ENCODE measurements around the gene NANOS2. TPM values are rescaled to one million over a fixed set of nuclear protein-coding genes. Genes with fewer than 3 reads are reported as not detected.

Gene NANOS2
- total and polyA plus RNA-seq, 2 of the 13 experiments (the other 11 are each of a cell fraction or from before 2014, with no cell fraction given) = not detected

GRCh38 chr19:45886427-45887199 lies 28.0 kb downstream of the NANOS2 start (continued):
- TF ChIP-seq MTERF4 (CRISPR knock-in tag; IDR thresholded peaks at IDR 0.05) (peak; percentile 49; the same call in 1 of the 2 replicates), HNRNPK (IDR thresholded peaks at IDR 0.05; ENCODE audit: low read depth, low read length, poor library complexity, severe bottlenecking) (no peak), ZNF460 (CRISPR knock-in tag; IDR thresholded peaks at IDR 0.05; ENCODE audit: borderline replicate concordance) (no peak), ZNF772 (CRISPR knock-in tag; IDR thresholded peaks at IDR 0.05) (no peak), ZNF253 (CRISPR knock-in tag; IDR thresholded peaks at IDR 0.05; ENCODE audit: borderline replicate concordance) (no peak), ZNF143 (CRISPR knock-in tag; IDR thresholded peaks at IDR 0.05) (peak; percentile 92), FOXO1 (CRISPR knock-in tag; IDR thresholded peaks at IDR 0.05) (no peak), IRF9 (CRISPR knock-in tag; IDR thresholded peaks at IDR 0.05; ENCODE audit: borderline replicate concordance) (no peak), ZBTB7A (CRISPR knock-in tag; IDR thresholded peaks at IDR 0.05) (no peak), THAP11 (CRISPR knock-in tag; IDR thresholded peaks at IDR 0.05) (peak; percentile 97), YY1 (IDR thresholded peaks at IDR 0.05; ENCODE audit: insufficient read depth, insufficient replicate concordance, low read depth, low read length) (peak; percentile 66), ZNF331 (CRISPR knock-in tag; IDR thresholded peaks at IDR 0.05) (0 out of 2 replicates have a peak, but pooled peaks have one; percentile 30), SETDB1 (CRISPR knock-in tag; IDR thresholded peaks at IDR 0.05; ENCODE audit: borderline replicate concordance) (no peak), SIX4 (CRISPR knock-in tag; IDR thresholded peaks at IDR 0.05) (0 out of 2 replicates have a peak, but pooled peaks have one; percentile 19), NR2F1 (CRISPR knock-in tag; IDR thresholded peaks at IDR 0.05) (peak in 1 of 2 experiments; percentile 11; a peak in 1 of 4 replicates), ZNF382 (CRISPR knock-in tag; IDR thresholded peaks at IDR 0.05; ENCODE audit: borderline replicate concordance) (no peak), HDAC1 (CRISPR knock-in tag; IDR thresholded peaks at IDR 0.05) (0 out of 2 replicates have a peak, but pooled peaks have one; percentile 3), BRCA1 (CRISPR knock-in tag; IDR thresholded peaks at IDR 0.05) (no peak), PHF5A (CRISPR knock-in tag; IDR thresholded peaks at IDR 0.05; ENCODE audit: low read depth, unreplicated experiment) (peak; percentile 70), ZKSCAN8 (CRISPR knock-in tag; IDR thresholded peaks at IDR 0.05; ENCODE audit: borderline replicate concordance) (0 out of 2 replicates have a peak, but pooled peaks have one; percentile 76), KDM3A (CRISPR knock-in tag; IDR thresholded peaks at IDR 0.05; ENCODE audit: low read depth) (no peak), PCBP1 (IDR thresholded peaks at IDR 0.05; ENCODE audit: borderline replicate concordance, low read depth, low read length) (peak; percentile 68), ETV6 (CRISPR knock-in tag; conservative IDR thresholded peaks at IDR 0.05) (no peak), ZNF773 (CRISPR knock-in tag; IDR thresholded peaks at IDR 0.05; ENCODE audit: borderline replicate concordance) (no peak), ZNF549 (CRISPR knock-in tag; IDR thresholded peaks at IDR 0.05) (no peak), U2AF2 (IDR thresholded peaks at IDR 0.05; ENCODE audit: low read depth, low read length) (no peak; the same call in 1 of the 2 replicates), ZNF343 (CRISPR knock-in tag; IDR thresholded peaks at IDR 0.05) (no peak), ERF (CRISPR knock-in tag; IDR thresholded peaks at IDR 0.05) (peak; percentile 17)

Data from HepG2 (cell line).